HEK293T (cell line): ENCODE results near the gene RSPH3.
"Not testable (repeated sequence)": the region's sequence is repeated elsewhere in the genome, so short reads cannot be mapped to it uniquely, and the experiment has no call there.

Experiments used
- ARNT ChIP-seq: fragments of 450-650 bp; IDR thresholded peaks from 2 replicates; pipeline ENCODE4 v1.6.1; 2017; ENCODE audit warnings: mild to moderate bottlenecking
- BHLHE40 ChIP-seq: fragments of 450-650 bp; IDR thresholded peaks from 2 replicates; pipeline ENCODE4 v1.6.1; 2016; ENCODE audit warnings: mild to moderate bottlenecking, moderate library complexity, borderline replicate concordance
- ELF4 ChIP-seq: fragments of 450-650 bp; IDR thresholded peaks from 2 replicates; pipeline ENCODE4 v1.6.1; 2017; ENCODE audit warnings: antibody characterized with exemption
- FOXA1 ChIP-seq: fragments of 450-650 bp; IDR thresholded peaks from 2 replicates; pipeline ENCODE4 v1.6.1; 2016; ENCODE audit warnings: mild to moderate bottlenecking
- FOXM1 ChIP-seq: fragments of 450-650 bp; IDR thresholded peaks from 2 replicates; pipeline ENCODE4 v1.6.1; 2017; ENCODE audit warnings: mild to moderate bottlenecking, borderline replicate concordance
- HDGF ChIP-seq: fragments of 450-650 bp; IDR thresholded peaks from 2 replicates; pipeline ENCODE4 v1.6.1; 2017; ENCODE audit warnings: antibody characterized with exemption, borderline replicate concordance
- LEF1 ChIP-seq: fragments of 450-650 bp; IDR thresholded peaks from 2 replicates; pipeline ENCODE4 v1.6.1; 2017; ENCODE audit warnings: mild to moderate bottlenecking, borderline replicate concordance
- SP1 ChIP-seq: fragments of 450-650 bp; IDR thresholded peaks from 2 replicates; pipeline ENCODE4 v1.6.1; 2017
- SUZ12 ChIP-seq: fragments of 450-650 bp; IDR thresholded peaks from 2 replicates; pipeline ENCODE4 v1.6.1; 2016; ENCODE audit warnings: mild to moderate bottlenecking
- TARDBP ChIP-seq: fragments of 450-650 bp; IDR thresholded peaks from 2 replicates; pipeline ENCODE4 v1.6.1; 2016

DNA sequence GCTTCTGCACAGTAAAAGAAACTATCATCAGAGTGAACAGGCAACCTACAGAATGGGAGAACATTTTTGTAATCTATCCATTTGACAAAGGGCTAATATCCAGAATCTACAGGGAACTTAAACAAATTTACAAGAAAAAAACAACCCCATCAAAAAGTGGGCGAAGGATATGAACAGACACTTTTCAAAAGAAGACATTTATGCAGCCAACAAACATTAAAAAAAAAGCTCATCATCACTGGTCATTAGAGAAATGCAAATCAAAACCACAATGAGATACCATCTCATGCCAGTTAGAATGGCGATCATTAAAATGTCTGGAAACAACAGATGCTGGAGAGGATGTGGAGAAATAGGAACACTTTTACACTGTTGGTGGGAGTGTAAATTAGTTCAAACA lies 48.4 kb downstream of the RSPH3 start:
- not testable (repeated sequence) for TF ChIP-seq LEF1, FOXM1, SP1, TARDBP, HDGF, SUZ12, ELF4, BHLHE40, FOXA1, ARNT
